DND-41 (cell line): ENCODE measurements around the gene FBXW7.

Source experiments
- EZH2 ChIP-seq: IDR thresholded peaks from 3 replicates; pipeline ENCODE4 v1.6.1; 2012; ENCODE audit warnings: borderline replicate concordance, low read depth, mild to moderate bottlenecking, moderate library complexity, low read length, inconsistent platforms; ENCODE audit not compliant: severe bottlenecking
- TF ChIP-seq, protein P1 (sequence below): IDR thresholded peaks from 2 replicates; pipeline ENCODE4 v1.5.1; 2012; ENCODE audit warnings: borderline replicate concordance, low read length, moderate library complexity, mild to moderate bottlenecking; ENCODE audit not compliant: poor library complexity, severe bottlenecking; ENCODE audit errors: extremely low read depth

DNA sequence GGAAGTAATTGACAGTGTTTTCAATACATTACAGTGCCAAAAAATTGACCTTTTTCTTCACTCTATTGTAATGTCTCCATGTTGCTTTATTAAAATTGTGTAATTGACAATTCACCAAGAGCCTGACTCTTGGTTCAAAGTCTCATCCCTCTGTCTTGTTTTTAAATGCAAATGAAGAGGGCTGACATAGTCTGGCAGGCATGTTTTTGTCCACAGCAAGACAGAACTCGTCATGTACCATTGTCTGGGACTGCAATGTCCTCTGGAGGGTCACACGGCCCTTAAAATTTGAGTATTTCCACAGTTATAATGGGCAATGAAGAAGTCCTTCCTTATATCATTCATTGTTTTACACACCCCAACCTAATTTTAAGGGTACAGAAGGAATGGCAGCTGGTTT, 38.0 kb upstream of the FBXW7 start:
- TF ChIP-seq, protein P1, sequence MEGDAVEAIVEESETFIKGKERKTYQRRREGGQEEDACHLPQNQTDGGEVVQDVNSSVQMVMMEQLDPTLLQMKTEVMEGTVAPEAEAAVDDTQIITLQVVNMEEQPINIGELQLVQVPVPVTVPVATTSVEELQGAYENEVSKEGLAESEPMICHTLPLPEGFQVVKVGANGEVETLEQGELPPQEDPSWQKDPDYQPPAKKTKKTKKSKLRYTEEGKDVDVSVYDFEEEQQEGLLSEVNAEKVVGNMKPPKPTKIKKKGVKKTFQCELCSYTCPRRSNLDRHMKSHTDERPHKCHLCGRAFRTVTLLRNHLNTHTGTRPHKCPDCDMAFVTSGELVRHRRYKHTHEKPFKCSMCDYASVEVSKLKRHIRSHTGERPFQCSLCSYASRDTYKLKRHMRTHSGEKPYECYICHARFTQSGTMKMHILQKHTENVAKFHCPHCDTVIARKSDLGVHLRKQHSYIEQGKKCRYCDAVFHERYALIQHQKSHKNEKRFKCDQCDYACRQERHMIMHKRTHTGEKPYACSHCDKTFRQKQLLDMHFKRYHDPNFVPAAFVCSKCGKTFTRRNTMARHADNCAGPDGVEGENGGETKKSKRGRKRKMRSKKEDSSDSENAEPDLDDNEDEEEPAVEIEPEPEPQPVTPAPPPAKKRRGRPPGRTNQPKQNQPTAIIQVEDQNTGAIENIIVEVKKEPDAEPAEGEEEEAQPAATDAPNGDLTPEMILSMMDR = no peak
- no peak for TF ChIP-seq EZH2
